Measurements from ENCODE around the gene TMEM219. TPM values are rescaled to one million over a fixed set of nuclear protein-coding genes. Genes with fewer than 3 reads are reported as not detected.

The TMEM219 gene
- total and polyA plus RNA-seq, 8 donors = 58.3 to 114 (median 72.9) TPM

DNA sequence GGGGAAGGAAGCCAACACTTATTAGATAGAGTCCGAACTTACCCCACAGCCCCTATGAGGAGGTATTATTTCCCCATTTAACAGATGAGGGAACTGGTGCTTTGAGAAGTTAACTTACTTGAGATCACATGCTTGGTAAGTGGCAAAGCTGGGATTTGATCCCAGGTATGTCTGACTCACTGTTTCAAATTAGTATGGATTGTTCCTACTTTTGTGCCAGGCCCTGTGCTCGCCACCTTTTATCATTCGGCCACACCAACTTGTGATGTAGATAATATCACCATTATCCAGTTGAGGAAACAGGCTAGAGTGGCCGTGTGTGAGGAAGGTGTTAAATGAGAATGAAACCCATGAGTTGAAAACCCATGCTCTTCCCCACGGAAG is 22.9 kb downstream of the TMEM219 start:
- TF ChIP-seq, protein P1, sequence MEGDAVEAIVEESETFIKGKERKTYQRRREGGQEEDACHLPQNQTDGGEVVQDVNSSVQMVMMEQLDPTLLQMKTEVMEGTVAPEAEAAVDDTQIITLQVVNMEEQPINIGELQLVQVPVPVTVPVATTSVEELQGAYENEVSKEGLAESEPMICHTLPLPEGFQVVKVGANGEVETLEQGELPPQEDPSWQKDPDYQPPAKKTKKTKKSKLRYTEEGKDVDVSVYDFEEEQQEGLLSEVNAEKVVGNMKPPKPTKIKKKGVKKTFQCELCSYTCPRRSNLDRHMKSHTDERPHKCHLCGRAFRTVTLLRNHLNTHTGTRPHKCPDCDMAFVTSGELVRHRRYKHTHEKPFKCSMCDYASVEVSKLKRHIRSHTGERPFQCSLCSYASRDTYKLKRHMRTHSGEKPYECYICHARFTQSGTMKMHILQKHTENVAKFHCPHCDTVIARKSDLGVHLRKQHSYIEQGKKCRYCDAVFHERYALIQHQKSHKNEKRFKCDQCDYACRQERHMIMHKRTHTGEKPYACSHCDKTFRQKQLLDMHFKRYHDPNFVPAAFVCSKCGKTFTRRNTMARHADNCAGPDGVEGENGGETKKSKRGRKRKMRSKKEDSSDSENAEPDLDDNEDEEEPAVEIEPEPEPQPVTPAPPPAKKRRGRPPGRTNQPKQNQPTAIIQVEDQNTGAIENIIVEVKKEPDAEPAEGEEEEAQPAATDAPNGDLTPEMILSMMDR (IDR thresholded peaks at IDR 0.05) = no peak
- no peak for FAIRE-seq
- WGBS, 2 donors = 86% methylated on average over 5 of the region's 5 CpGs

DNA sequence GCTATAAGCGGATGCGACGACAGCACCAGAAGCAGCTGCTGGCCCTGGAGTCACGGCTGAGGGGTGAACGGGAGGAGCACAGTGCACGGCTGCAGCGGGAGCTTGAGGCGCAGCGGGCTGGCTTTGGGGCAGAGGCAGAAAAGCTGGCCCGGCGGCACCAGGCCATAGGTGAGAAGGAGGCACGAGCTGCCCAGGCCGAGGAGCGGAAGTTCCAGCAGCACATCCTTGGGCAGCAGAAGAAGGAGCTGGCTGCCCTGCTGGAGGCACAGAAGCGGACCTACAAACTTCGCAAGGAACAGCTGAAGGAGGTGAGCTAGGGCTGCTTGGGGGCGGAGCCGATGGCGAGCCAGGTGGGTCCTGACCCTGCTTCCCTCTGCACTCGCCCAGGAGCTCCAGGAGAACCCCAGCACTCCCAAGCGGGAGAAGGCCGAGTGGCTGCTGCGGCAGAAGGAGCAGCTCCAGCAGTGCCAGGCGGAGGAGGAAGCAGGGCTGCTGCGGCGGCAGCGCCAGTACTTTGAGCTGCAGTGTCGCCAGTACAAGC is 23.5 kb downstream of the TMEM219 start:
- H3K9me3 ChIP-seq = no peaks in the 10 kb centered on the region
- H3K4me3 ChIP-seq = no peak overlapping the region
- no peak overlapping the region for H3K27ac ChIP-seq
- WGBS, 2 donors = 96% methylated on average over 28 of the region's 28 CpGs
- DNase-seq = peak in 1 of 6 donors; percentile 63
- no peaks in the 10 kb centered on the region for H3K27me3 ChIP-seq
- intact Hi-C loops (cut with DNase I) = no loop called here
- ATAC-seq = no peak
- H3K4me1 ChIP-seq = no peaks in the 10 kb centered on the region
- H3K36me3 ChIP-seq = peaks cover 0 to 70% (median 35%) of the 10 kb centered on the region in 3 donors
- no peak for FAIRE-seq
- TF ChIP-seq, protein P1 (IDR thresholded peaks at IDR 0.05) = no peak

More for the DNA sequence above, 22.9 kb downstream of the TMEM219 start:
- H3K9me3 ChIP-seq = no peaks in the 10 kb centered on the region
- no peaks in the 10 kb centered on the region for H3K4me1 ChIP-seq
- H3K36me3 ChIP-seq = peaks cover 0 to 76% (median 35%) of the 10 kb centered on the region in 3 donors
- intact Hi-C loops (cut with DNase I) = no loop called here
- DNase-seq (no peak), ATAC-seq (no peak)
- H3K27ac ChIP-seq = no peak overlapping the region
- no peaks in the 10 kb centered on the region for H3K27me3 ChIP-seq
- H3K4me3 ChIP-seq = no peak overlapping the region

DNA sequence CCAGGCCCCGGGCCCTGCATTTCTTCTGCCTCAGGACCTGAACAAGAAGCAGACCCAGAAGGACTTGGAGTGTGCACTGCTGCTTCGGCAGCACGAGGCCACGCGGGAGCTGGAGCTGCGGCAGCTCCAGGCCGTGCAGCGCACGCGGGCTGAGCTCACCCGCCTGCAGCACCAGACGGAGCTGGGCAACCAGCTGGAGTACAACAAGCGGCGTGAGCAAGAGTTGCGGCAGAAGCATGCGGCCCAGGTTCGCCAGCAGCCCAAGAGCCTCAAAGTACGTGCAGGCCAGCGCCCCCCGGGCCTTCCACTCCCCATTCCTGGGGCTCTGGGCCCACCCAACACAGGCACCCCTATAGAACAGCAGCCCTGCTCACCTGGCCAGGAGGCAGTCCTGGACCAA is 24.4 kb downstream of the TMEM219 start:
- TF ChIP-seq, protein P1 (IDR thresholded peaks at IDR 0.05) = no peak
- Histone ChIP-seq H3K4me3 (no peak overlapping the region), H3K27ac (no peak overlapping the region), H3K9me3 (no peaks in the 10 kb centered on the region), H3K4me1 (no peaks in the 10 kb centered on the region), H3K27me3 (no peaks in the 10 kb centered on the region), H3K36me3 (peaks cover 0 to 62% (median 35%) of the 10 kb centered on the region in 3 donors)
- intact Hi-C loops (cut with DNase I) = no loop called here
- FAIRE-seq = no peak
- 92 to 93% methylated on average over 20 of the region's 20 CpGs for whole genome bisulfite sequencing, 2 donors
- DNase-seq = no peak
- no peak for ATAC-seq

DNA sequence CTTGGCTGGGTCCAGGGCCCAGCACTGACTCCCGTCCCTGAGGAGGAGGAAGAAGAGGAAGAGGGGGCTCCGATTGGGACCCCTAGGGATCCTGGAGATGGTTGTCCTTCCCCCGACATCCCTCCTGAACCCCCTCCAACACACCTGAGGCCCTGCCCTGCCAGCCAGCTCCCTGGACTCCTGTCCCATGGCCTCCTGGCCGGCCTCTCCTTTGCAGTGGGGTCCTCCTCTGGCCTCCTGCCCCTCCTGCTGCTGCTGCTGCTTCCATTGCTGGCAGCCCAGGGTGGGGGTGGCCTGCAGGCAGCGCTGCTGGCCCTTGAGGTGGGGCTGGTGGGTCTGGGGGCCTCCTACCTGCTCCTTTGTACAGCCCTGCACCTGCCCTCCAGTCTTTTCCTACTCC is 25.1 kb downstream of the TMEM219 start:
- TF ChIP-seq, protein P1 (IDR thresholded peaks at IDR 0.05) = no peak
- DNase-seq (no peak), ATAC-seq (no peak), FAIRE-seq (no peak)
- Histone ChIP-seq H3K4me1 (no peaks in the 10 kb centered on the region), H3K9me3 (no peaks in the 10 kb centered on the region), H3K4me3 (no peak overlapping the region), H3K27ac (no peak overlapping the region), H3K36me3 (peaks cover 0 to 55% (median 31%) of the 10 kb centered on the region in 3 donors), H3K27me3 (no peaks in the 10 kb centered on the region)
- intact Hi-C loops (cut with DNase I) = no loop called here
- 93 to 100% methylated on average over 2 to 5 of the region's 5 CpGs for WGBS, 2 donors

DNA sequence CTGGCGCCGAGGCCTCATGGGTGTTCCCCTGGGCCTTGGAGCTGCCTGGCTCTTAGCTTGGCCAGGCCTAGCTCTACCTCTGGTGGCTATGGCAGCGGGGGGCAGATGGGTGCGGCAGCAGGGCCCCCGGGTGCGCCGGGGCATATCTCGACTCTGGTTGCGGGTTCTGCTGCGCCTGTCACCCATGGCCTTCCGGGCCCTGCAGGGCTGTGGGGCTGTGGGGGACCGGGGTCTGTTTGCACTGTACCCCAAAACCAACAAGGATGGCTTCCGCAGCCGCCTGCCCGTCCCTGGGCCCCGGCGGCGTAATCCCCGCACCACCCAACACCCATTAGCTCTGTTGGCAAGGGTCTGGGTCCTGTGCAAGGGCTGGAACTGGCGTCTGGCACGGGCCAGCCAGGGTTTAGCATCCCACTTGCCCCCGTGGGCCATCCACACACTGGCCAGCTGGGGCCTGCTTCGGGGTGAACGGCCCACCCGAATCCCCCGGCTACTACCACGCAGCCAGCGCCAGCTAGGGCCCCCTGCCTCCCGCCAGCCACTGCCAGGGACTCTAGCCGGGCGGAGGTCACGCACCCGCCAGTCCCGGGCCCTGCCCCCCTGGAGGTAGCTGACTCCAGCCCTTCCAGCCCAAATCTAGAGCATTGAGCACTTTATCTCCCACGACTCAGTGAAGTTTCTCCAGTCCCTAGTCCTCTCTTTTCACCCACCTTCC is 25.6 kb downstream of the TMEM219 start:
- intact Hi-C loops (cut with DNase I) = no loop called here
- peak in 1 of 6 donors; percentile 32 for DNase-seq

More for the DNA sequence above, 25.6 kb downstream of the TMEM219 start:
- TF ChIP-seq, protein P1 (IDR thresholded peaks at IDR 0.05) = no peak
- no peak for ATAC-seq
- Histone ChIP-seq H3K9me3 (no peaks in the 10 kb centered on the region), H3K27ac (no peak overlapping the region), H3K27me3 (no peaks in the 10 kb centered on the region), H3K36me3 (peaks cover 0 to 49% (median 25%) of the 10 kb centered on the region in 3 donors), H3K4me3 (no peak overlapping the region), H3K4me1 (no peaks in the 10 kb centered on the region)
- WGBS, 2 donors = 92 to 95% methylated on average over 29 to 35 of the region's 35 CpGs
- FAIRE-seq = no peak

Measured in pancreas (tissue), 10 donors.